NCI-H187 treated with DMSO at 0.1 percent for 48 hours (cell line): ENCODE data around the gene ZNF737.
"Not testable (repeated sequence)": the region's sequence is repeated elsewhere in the genome, so short reads cannot be mapped to it uniquely, and the experiment has no call there.

Experiments used
- DNase-seq: peaks from one replicate; lab custom pipeline; 2025; lab: John Stamatoyannopoulos, UW

The ZNF737 gene

DNA sequence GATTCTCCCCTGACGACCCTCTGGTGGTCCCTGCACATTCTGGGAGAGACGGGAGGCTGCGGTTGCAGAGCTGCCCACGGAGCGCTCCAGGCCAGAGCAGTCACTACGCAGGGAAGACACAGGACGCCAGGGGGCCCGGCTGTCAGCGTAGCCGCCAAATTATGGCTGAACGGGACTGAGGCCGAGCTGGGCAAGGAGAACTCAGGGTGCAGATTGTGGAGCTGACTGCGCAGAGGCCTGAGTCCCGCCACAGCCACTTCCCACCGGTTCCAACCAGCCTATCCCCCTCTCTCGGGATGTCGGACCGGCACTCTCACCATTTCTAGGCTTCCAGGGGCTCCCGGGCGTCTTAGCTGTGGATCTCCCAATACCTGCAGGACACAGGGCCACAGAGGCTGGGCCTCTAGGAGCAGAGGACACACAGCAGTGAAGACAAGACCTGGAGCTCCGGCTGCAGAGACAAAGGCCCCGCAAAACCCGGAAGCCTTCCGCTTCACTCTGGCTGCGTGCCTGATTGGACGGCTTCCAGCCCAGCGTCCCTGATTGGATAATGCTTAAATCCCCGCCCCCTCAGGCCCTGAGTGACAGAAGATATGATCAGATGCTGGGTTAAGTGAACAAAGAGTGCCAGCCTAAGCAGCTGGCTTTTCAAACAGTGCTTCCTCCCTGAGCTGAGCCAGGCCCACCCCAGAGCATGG is at the start of gene ZNF737:
Gene ZNF737, minus strand, starts transcription at position 461 of the 698 bp plus-strand sequence. Its CDS starts 141 bp downstream, at position 320.
- peak; percentile 55 for DNase-seq

DNA sequence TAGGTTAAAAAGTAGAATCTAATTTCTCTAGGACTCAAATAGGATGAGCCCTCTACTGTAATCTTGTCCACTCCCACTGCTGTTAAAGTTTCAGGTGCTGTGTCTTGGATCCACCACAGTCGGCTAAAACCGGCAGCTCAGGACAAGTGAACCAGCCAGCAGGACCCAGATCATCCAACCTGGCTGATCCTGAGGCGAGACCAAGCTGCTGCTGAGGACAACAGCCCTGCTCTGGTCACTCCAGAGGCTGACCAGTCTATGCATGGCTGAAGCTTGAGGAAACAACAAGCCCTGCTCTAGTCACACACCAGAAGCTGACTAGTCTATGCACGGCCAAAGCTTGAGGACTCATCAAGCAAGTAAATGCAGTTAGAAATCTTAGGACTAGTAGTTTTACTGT is 49.4 kb upstream of the ZNF737 start:
- not testable (repeated sequence) for DNase-seq

DNA sequence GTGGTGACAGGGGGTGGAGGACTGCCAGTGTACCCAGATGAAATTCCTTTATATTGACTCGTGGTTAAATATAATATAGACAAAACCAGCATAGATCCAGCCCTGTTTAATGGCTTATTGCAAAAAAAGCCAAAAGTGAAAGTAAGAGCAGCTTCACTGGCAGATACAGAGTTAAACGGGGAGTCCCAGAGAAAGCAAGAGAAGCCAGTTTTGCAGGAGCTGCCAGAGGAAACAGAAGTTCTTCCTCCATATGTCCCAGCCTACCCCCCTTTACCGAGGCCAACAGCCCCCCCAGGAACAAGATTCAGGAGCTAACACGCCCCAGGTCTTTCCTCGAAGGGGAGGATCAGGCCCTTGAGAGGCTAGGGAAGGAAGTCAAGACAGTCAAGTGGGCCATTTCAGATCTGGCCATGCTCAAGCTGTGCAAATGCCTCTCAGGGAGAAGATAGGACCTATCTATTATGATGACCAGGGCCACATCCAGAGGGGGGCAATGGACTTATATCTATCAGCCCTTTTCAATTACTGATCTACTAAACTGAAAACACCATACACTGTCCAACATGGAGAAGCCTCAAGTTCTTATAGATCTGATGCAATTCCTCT is 47.2 kb upstream of the ZNF737 start:
- DNase-seq = no peak

DNA sequence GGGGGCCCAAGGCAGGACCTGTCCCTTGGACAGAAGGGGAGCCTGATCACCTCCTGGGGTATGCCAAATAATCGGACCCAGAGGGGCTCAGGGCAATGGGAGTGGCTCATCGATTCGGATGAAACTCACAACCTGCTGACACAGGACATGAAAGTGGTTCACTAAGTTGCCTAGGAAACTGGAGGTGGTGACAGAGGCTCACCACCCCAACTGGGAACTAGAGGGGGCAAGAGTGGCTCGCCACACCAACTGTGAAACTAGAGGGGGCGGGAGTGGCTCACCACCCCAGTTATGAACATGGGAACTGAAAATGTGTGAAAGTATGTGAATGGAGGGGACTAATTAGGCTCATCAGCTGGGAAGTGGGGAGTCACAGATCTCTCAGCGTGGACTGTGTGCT is 46.3 kb upstream of the ZNF737 start:
- DNase-seq = no peak

DNA sequence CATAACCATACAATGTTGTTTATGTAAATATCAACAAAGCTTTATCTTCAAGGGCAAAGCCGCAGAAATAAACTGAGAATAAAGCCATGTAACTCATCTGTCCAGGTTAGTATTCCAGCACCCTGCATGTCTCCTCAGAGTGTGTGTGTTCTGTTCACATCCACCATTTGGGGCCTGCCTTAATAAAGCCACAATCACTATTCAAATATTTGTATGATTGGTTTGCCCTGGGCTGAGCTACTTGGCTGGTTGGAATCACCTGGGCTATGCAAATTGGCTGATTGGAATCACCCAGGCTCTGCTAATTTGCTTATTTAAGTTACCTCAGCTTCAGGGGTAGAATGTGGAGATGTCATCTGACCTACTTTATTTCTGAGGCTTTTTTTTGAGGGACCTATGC is 42.4 kb upstream of the ZNF737 start:
- DNase-seq = no peak

DNA sequence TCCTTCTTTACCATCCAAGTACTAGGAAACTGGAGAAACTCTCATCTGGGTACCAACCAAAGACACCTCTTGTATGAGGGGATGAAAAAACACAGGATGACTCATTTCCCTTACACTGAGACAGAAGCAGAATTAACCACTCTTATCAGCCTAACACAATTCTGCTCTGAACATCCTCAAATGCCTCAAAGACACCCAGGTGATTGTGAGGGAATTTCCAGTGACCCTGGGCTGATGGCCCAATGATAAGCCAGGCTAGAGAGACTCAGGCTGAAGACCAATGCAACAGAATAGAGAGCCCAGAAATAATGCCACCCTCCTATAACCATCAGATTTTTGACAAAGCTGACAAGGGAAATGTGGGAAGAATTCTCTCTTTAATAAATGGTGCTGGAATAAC is 7.0 kb downstream of the ZNF737 start:
- DNase-seq = no peak

DNA sequence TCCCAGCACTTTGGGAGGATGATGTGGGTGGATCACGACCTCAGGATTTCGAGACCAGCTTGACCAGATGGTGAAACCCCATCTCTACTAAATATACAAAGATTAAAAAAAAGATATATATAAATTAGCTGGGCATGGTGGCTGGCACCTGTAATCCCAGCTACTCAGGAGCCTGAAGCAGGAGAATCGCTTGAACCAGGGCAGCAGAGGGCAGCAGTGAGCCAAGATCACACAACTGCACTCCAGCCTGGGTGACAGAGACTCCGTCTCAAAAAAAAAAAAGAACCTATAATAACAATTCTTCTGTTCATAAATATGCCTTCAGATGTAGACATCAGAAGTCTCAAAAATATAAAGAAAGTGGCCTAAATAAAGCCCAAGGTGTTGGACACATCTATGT is 7.6 kb downstream of the ZNF737 start:
- no peak for DNase-seq

DNA sequence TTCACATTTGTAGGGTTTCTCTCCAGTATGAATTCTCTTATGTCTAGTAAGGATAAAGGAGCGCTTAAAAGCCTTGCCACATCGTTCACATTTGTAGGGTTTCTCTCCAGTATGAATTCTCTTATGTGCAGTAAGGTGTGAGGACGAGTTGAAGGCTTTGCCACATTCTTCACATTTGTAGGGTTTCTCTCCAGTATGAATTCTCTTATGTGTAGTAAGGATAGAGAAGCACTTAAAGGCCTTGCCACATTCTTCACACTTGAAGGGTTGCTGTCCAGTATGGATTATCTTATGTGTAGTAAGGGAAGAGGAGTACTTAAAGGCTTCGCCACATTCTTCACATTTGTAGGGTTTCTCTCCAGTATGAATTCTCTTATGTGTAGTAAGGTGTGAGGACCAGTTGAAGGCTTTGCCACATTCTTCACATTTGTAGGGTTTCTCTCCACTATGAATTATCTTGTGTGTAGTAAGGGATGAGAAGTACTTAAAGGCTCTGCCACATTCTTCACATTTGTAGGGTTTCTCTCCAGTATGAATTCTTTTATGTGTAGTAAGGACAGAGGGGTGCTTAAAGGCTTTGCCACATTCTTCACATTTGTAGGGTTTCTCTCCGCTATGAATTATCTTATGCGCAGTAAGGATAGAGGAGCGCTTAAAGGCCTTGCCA is 20.8 kb downstream of the ZNF737 start:
- not testable (repeated sequence) for DNase-seq

DNA sequence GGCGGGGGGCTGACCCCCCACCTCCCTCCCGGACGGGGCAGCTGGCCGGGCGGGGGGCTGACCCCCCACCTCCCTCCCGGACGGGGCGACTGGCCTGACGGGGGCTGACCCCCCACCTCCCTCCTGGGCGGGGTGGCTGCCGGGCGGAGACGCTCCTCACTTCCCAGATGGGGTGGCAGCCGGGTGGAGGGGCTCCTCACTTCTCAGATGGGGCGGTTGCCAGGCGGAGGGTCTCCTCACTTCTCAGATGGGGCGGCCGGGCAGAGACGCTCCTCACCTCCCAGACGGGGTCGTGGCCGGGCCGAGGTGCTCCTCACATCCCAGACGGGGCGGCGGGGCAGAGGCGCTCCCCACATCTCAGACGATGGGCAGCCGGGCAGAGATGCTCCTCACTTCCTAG is 35.3 kb downstream of the ZNF737 start:
- not testable (repeated sequence) for DNase-seq

DNA sequence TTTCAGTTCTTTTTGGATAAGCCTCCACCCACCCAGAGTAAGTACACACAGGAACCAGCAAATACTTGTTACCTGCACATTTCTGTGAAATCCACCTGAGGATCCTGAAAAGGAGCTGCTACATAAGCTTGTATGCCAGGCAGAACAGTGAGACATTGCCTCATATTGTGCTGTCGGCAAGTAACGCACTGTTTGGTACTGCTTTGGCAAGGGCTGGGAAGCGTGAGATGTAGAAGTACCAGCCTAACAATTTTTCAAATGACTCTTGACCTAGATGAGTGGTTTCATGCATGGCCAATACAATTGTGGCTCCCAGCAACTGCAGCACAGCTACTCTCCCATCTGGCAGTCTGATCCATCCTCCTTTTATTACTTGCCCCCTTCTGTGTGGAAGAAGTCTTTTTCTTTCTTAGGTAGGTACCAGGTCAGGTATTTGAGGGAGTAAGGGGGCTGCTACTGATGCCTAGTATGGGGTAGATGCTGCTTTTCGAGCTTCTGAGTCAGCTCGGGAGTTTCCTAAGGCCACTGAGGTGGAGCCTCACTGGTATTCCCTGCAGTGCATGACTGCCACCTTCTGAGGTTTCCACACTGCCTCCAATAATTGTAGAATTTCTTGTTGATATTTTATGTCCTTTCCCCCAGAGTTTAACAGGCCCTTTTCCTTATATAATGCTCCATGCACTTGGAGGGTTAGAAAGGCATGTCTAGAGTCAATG is 52.2 kb downstream of the ZNF737 start:
- no peak for DNase-seq

DNA sequence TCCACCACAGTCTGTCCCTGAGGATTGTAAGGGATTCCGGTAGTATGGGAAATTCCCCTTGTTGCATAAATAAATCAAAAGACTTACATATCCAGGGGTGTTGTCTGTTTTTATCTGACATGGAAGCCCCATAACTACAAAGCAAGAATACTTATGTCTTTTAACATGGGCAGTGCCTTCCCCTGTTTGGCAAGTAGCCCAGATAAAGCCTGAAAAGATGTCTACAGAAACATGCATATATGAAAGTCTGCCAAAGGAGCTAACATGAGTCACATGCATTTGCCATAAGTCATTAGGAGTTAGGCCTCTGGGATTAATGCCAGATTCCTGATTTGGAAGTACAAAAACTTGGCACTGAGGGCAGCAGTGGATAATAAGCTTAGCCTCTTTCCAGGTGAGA is 62.1 kb downstream of the ZNF737 start:
- DNase-seq = no peak
